ENCODE measurements around the gene KRT31.
"Not testable (repeated sequence)": the region's sequence is repeated elsewhere in the genome, so short reads cannot be mapped to it uniquely, and the experiment has no call there.

The KRT31 gene

GRCh38 chr17:41390411-41390938 is 6.9 kb downstream of the KRT31 start:
- no peak for DNase-seq

GRCh38 chr17:41387670-41388069 is 9.7 kb downstream of the KRT31 start:
- no peak for DNase-seq

GRCh38 chr17:41386227-41386626 is 11.2 kb downstream of the KRT31 start:
- DNase-seq = no peak

GRCh38 chr17:41383690-41384089 is 13.7 kb downstream of the KRT31 start:
- no peak for DNase-seq

GRCh38 chr17:41382394-41382793 is 15.0 kb downstream of the KRT31 start:
- no peak for DNase-seq

- not testable (repeated sequence) for DNase-seq
Observed at GRCh38 chr17:41381943-41382342, 15.5 kb downstream of the KRT31 start, which contains the start of gene KRT34. TSS of gene KRT34 (minus strand) at chr17:41382306. CDS start at chr17:41382246, 60 bp downstream.

GRCh38 chr17:41380091-41380490 is 17.3 kb downstream of the KRT31 start:
- not testable (repeated sequence) for DNase-seq

- DNase-seq = no peak
Observed at GRCh38 chr17:41377546-41377945, 19.9 kb downstream of the KRT31 start.

GRCh38 chr17:41369713-41370112 is 27.7 kb downstream of the KRT31 start, which contains the start of gene KRT33B:
TSS of gene KRT33B (minus strand) at chr17:41369813. CDS start at chr17:41369750, 63 bp downstream.
- no peak for DNase-seq

- no peak for DNase-seq
Observed at GRCh38 chr17:41369023-41369422, 28.4 kb downstream of the KRT31 start.

GRCh38 chr17:41367426-41368075 is 29.9 kb downstream of the KRT31 start:
- DNase-seq = no peak

GRCh38 chr17:41366070-41366469 is 31.3 kb downstream of the KRT31 start:
- DNase-seq = no peak

GRCh38 chr17:41363881-41364280 is 33.5 kb downstream of the KRT31 start:
- no peak for DNase-seq

- DNase-seq = no peak
Observed at GRCh38 chr17:41360296-41360995, 37.0 kb downstream of the KRT31 start.

GRCh38 chr17:41354536-41354935 is 42.9 kb downstream of the KRT31 start:
- DNase-seq = no peak

GRCh38 chr17:41352597-41353366 is 44.6 kb downstream of the KRT31 start:
- DNase-seq = no peak

GRCh38 chr17:41351177-41351576 is 46.2 kb downstream of the KRT31 start:
- DNase-seq = no peak

- not testable (repeated sequence) for DNase-seq
Observed at GRCh38 chr17:41350381-41350878, 47.0 kb downstream of the KRT31 start, which contains the start of gene KRT33A. TSS of gene KRT33A (minus strand) at chr17:41350828. CDS start at chr17:41350767, 61 bp downstream.

- DNase-seq = peak in 1 of 58 donors; percentile 3
Observed at GRCh38 chr17:41347869-41348760, 49.3 kb downstream of the KRT31 start.

- not testable (repeated sequence) for DNase-seq
Observed at GRCh38 chr17:41346421-41346820, 51.0 kb downstream of the KRT31 start.
